ENCODE results near the gene IFIT2. TPM values are rescaled to one million over a fixed set of nuclear protein-coding genes. Genes with fewer than 3 reads are reported as not detected.

Gene IFIT2
- total RNA-seq, 1 experiment from 2014 or later: 1.0 TPM

- no peak for TF ChIP-seq CTCF (IDR thresholded peaks at IDR 0.05 in 2 of 3, conservative IDR thresholded peaks at IDR 0.05 in 1 of 3; ENCODE audit: borderline replicate concordance in 1 of 3, insufficient read depth in 1 of 3, low read depth in 2 of 3, low read length in 2 of 3)
- TF ChIP-seq, protein P1, sequence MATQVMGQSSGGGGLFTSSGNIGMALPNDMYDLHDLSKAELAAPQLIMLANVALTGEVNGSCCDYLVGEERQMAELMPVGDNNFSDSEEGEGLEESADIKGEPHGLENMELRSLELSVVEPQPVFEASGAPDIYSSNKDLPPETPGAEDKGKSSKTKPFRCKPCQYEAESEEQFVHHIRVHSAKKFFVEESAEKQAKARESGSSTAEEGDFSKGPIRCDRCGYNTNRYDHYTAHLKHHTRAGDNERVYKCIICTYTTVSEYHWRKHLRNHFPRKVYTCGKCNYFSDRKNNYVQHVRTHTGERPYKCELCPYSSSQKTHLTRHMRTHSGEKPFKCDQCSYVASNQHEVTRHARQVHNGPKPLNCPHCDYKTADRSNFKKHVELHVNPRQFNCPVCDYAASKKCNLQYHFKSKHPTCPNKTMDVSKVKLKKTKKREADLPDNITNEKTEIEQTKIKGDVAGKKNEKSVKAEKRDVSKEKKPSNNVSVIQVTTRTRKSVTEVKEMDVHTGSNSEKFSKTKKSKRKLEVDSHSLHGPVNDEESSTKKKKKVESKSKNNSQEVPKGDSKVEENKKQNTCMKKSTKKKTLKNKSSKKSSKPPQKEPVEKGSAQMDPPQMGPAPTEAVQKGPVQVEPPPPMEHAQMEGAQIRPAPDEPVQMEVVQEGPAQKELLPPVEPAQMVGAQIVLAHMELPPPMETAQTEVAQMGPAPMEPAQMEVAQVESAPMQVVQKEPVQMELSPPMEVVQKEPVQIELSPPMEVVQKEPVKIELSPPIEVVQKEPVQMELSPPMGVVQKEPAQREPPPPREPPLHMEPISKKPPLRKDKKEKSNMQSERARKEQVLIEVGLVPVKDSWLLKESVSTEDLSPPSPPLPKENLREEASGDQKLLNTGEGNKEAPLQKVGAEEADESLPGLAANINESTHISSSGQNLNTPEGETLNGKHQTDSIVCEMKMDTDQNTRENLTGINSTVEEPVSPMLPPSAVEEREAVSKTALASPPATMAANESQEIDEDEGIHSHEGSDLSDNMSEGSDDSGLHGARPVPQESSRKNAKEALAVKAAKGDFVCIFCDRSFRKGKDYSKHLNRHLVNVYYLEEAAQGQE (IDR thresholded peaks at IDR 0.05; ENCODE audit: low read depth): no peak
These were observed 39.5 kb upstream of the IFIT2 start (continued) for GRCh38 chr10:89262086-89263051.

- ChIA-PET POLR2A (no interaction called here), CTCF (no interaction called here)
- no peak overlapping the region for H3K4me2 ChIP-seq (ENCODE audit: low read length)
These were observed 38.8 kb upstream of the IFIT2 start for GRCh38 chr10:89263091-89263490.

More at GRCh38 chr10:89263091-89263490, 38.8 kb upstream of the IFIT2 start:
- RAD21 ChIA-PET (ENCODE audit: low non-redundant PET in 1 of 2, low total read pairs in 2 of 2, uncharacterized antibody in 2 of 2, unreplicated experiment in 2 of 2): no interaction called here
- Histone ChIP-seq H3K36me3 (ENCODE audit: control insufficient read depth in 1 of 2, insufficient read depth in 2 of 2, low read length in 2 of 2) (no peaks in the 10 kb centered on the region), H3K79me2 (ENCODE audit: insufficient read depth, low read length) (no peaks in the 10 kb centered on the region), H3K4me1 (ENCODE audit: control insufficient read depth in 1 of 2, insufficient read depth in 2 of 2, low read length in 2 of 2) (peaks cover 0 to 5% of the 10 kb centered on the region in 2 experiments; a peak in 1 of 4 replicates), H3K27ac (ENCODE audit: low read depth, low read length) (no peak overlapping the region), H2AFZ (ENCODE audit: low read depth, low read length, poor library complexity, severe bottlenecking) (no peak overlapping the region), H3K27me3 (ENCODE audit: insufficient read depth, low read length) (no peaks in the 10 kb centered on the region), H3K9me2 (ENCODE audit: insufficient read depth) (no peaks in the 10 kb centered on the region), H3K4me3 (replicated peaks in 1 of 2; ENCODE audit: low read depth in 1 of 2, low read length in 2 of 2) (no peak overlapping the region), H3K9me3 (ENCODE audit: control insufficient read depth in 1 of 2, insufficient read depth in 1 of 2, low read depth in 1 of 2, low read length in 2 of 2) (no peaks in the 10 kb centered on the region), H3K9ac (ENCODE audit: low read length) (no peak overlapping the region), H4K20me1 (ENCODE audit: insufficient read depth) (no peaks in the 10 kb centered on the region)
- TF ChIP-seq RAD21 (IDR thresholded peaks at IDR 0.05; ENCODE audit: low read depth) (no peak), POLR2A (IDR thresholded peaks at IDR 0.05; ENCODE audit: borderline replicate concordance, extremely low read depth, insufficient read depth, insufficient read length) (no peak), EZH2phosphoT487 (IDR thresholded peaks at IDR 0.05; ENCODE audit: borderline replicate concordance) (no peak), EGR1 (IDR thresholded peaks at IDR 0.05; ENCODE audit: low read depth) (no peak), EZH2 (IDR thresholded peaks at IDR 0.05) (no peak), YY1 (IDR thresholded peaks at IDR 0.05; ENCODE audit: extremely low read depth, insufficient replicate concordance, low read depth, low read length) (no peak), SIN3A (IDR thresholded peaks at IDR 0.05; ENCODE audit: low read depth) (no peak), ELF1 (IDR thresholded peaks at IDR 0.05; ENCODE audit: borderline replicate concordance, low read depth) (no peak), SRF (IDR thresholded peaks at IDR 0.05; ENCODE audit: low read depth) (no peak)
- TF ChIP-seq, protein P2, sequence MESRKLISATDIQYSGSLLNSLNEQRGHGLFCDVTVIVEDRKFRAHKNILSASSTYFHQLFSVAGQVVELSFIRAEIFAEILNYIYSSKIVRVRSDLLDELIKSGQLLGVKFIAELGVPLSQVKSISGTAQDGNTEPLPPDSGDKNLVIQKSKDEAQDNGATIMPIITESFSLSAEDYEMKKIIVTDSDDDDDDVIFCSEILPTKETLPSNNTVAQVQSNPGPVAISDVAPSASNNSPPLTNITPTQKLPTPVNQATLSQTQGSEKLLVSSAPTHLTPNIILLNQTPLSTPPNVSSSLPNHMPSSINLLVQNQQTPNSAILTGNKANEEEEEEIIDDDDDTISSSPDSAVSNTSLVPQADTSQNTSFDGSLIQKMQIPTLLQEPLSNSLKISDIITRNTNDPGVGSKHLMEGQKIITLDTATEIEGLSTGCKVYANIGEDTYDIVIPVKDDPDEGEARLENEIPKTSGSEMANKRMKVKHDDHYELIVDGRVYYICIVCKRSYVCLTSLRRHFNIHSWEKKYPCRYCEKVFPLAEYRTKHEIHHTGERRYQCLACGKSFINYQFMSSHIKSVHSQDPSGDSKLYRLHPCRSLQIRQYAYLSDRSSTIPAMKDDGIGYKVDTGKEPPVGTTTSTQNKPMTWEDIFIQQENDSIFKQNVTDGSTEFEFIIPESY (IDR thresholded peaks at IDR 0.05; ENCODE audit: extremely low read depth, insufficient replicate concordance, low read length): no peak
- intact Hi-C loops (cut with micrococcal nuclease): no loop called here
- no TSS peak for BruUV-seq (replicated peaks)
- DNase-seq (ENCODE audit: low read depth, low spot score) (no peak), ATAC-seq (no peak)

All from HCT116 (cell line).